GM23338 (cell line): ENCODE results near the gene CNNM3. TPM values are rescaled to one million over a fixed set of nuclear protein-coding genes. Genes with fewer than 3 reads are reported as not detected.

Experiments
- ATAC-seq: fragments of 200-7000 bp; cut with Tn5 transposase; 3 replicates; pipeline ENCODE4 v1.9.1; 2020
- DNase-seq: peaks from one replicate; pipeline ENCODE4 v3.0.0-alpha.2; 2015; ENCODE audit warnings: low spot score
- H2AFZ ChIP-seq: fragments of 200-600 bp; sonication (generic); 2 replicates; pipeline ENCODE4 v1.8.0; 2016; ENCODE audit warnings: antibody characterized with exemption, mild to moderate bottlenecking, moderate library complexity
- H3F3A ChIP-seq: fragments of 200-600 bp; sonication (generic); replicated peaks from 2 replicates; pipeline ENCODE4 v1.8.0; 2017; ENCODE audit warnings: antibody characterized with exemption, mixed run types, low read depth
- H3K27ac ChIP-seq: fragments of 200-600 bp; sonication (generic); 2 replicates; pipeline ENCODE4 v1.6.1; 2016; ENCODE audit warnings: low read depth
- H3K27me3 ChIP-seq: fragments of 200-600 bp; sonication (generic); 2 replicates; pipeline ENCODE4 v1.8.0; 2016; ENCODE audit warnings: mild to moderate bottlenecking, mixed run types, moderate library complexity; ENCODE audit not compliant: insufficient read depth
- H3K36me3 ChIP-seq: fragments of 200-600 bp; sonication (generic); 2 replicates; pipeline ENCODE4 v1.8.0; 2016; ENCODE audit warnings: mild to moderate bottlenecking; ENCODE audit not compliant: insufficient read depth
- H3K4me1 ChIP-seq: fragments of 200-600 bp; sonication (generic); 2 replicates; pipeline ENCODE4 v1.8.0; 2016; ENCODE audit warnings: mild to moderate bottlenecking, moderate library complexity; ENCODE audit not compliant: insufficient read depth
- H3K4me2 ChIP-seq: fragments of 200-600 bp; sonication (generic); 2 replicates; pipeline ENCODE4 v1.7.1; 2017; ENCODE audit warnings: mixed run types
- H3K4me3 ChIP-seq: fragments of 200-600 bp; sonication (generic); 2 replicates; pipeline ENCODE4 v1.6.1; 2016; ENCODE audit warnings: mixed run types
- H3K79me2 ChIP-seq: fragments of 200-600 bp; sonication (generic); replicated peaks from 2 replicates; pipeline ENCODE4 v1.8.0; 2017; ENCODE audit warnings: mild to moderate bottlenecking; ENCODE audit not compliant: insufficient read depth
- H3K9me2 ChIP-seq: fragments of 200-600 bp; sonication (generic); 2 replicates; pipeline ENCODE4 v1.8.0; 2017; ENCODE audit not compliant: insufficient read depth
- H4K20me1 ChIP-seq: fragments of 200-600 bp; sonication (generic); replicated peaks from 2 replicates; pipeline ENCODE4 v1.8.0; 2017; ENCODE audit warnings: mild to moderate bottlenecking; ENCODE audit not compliant: insufficient read depth
- H3K27ac Mint-ChIP-seq: 2 replicates; pipeline ENCODE4 v1.8.0; 2020; ENCODE audit warnings: inconsistent platforms, mild to moderate bottlenecking, moderate library complexity, mixed read lengths
- H3K27me3 Mint-ChIP-seq: 3 replicates; pipeline ENCODE4 v1.8.0; 2022; ENCODE audit warnings: low read depth, mild to moderate bottlenecking, moderate library complexity, mixed read lengths, inconsistent platforms; ENCODE audit not compliant: insufficient read depth, poor library complexity
- H3K36me3 Mint-ChIP-seq: 3 replicates; pipeline ENCODE4 v1.8.0; 2021; ENCODE audit warnings: low read depth, mild to moderate bottlenecking, inconsistent platforms, moderate library complexity, mixed read lengths
- H3K4me1 Mint-ChIP-seq: 3 replicates; pipeline ENCODE4 v1.8.0; 2020; ENCODE audit warnings: mild to moderate bottlenecking, inconsistent platforms, mixed read lengths
- H3K4me3 Mint-ChIP-seq: 3 replicates; pipeline ENCODE4 v1.8.0; 2021; ENCODE audit warnings: moderate library complexity, mild to moderate bottlenecking, inconsistent platforms, mixed read lengths
- H3K9me3 Mint-ChIP-seq: 3 replicates; pipeline ENCODE4 v1.8.0; 2020; ENCODE audit warnings: moderate library complexity, mild to moderate bottlenecking, inconsistent platforms, mixed read lengths
- CREB1 ChIP-seq: fragments of 250-450 bp; sonication (Bioruptor Pico); IDR thresholded peaks from 2 replicates; pipeline ENCODE4 v1.5.0; 2020; ENCODE audit warnings: low read depth, mild to moderate bottlenecking, moderate library complexity
- EZH2 ChIP-seq: fragments of 200-600 bp; sonication (generic); IDR thresholded peaks from one replicate; pipeline ENCODE4 v1.8.0; 2017; ENCODE audit warnings: antibody characterized with exemption, mild to moderate bottlenecking, low read depth; ENCODE audit not compliant: unreplicated experiment
- EZH2phosphoT487 ChIP-seq: fragments of 200-600 bp; sonication (generic); IDR thresholded peaks from one replicate; pipeline ENCODE4 v1.8.1; 2018; ENCODE audit warnings: antibody characterized with exemption; ENCODE audit not compliant: unreplicated experiment
- JUNB ChIP-seq: IDR thresholded peaks from one replicate; pipeline ENCODE4 v1.6.1; 2016; ENCODE audit warnings: antibody characterized with exemption; ENCODE audit not compliant: unreplicated experiment
- NANOG ChIP-seq: IDR thresholded peaks from 2 replicates; pipeline ENCODE4 v1.6.1; 2016; ENCODE audit warnings: antibody characterized with exemption, borderline replicate concordance
- POLR2AphosphoS5 ChIP-seq: IDR thresholded peaks from 2 replicates; pipeline ENCODE4 v1.6.1; 2016; ENCODE audit warnings: antibody characterized with exemption, low read depth
- STAT1 ChIP-seq: IDR thresholded peaks from one replicate; pipeline ENCODE4 v1.6.1; 2016; ENCODE audit warnings: antibody characterized with exemption; ENCODE audit not compliant: unreplicated experiment
- ZNF114 ChIP-seq: fragments of 250-450 bp; sonication (Bioruptor Pico); IDR thresholded peaks from 2 replicates; pipeline ENCODE4 v1.5.0; 2020; ENCODE audit warnings: mild to moderate bottlenecking, moderate library complexity
- ZNF331 ChIP-seq: fragments of 250-450 bp; sonication (Bioruptor Pico); IDR thresholded peaks from 2 replicates; pipeline ENCODE4 v1.5.0; 2020; ENCODE audit warnings: low read depth, mild to moderate bottlenecking, moderate library complexity
- polyA plus RNA-seq: library from polyadenylated mRNA; unstranded; fragments of >200 nt; fragmentation: Nextera tagmentation; extraction: Ambion mirVana; gene quantifications from 2 replicates; pipeline ENCODE4 v1.2.1, GENCODE V29; 2016
- total RNA-seq: library from RNA; depleted of rRNA; stranded (reverse); fragments of >200 nt; shearing (Covaris generic); gene quantifications from 2 replicates; pipeline ENCODE4 v1.2.3, GENCODE V29; 2014
- TF ChIP-seq, protein P1 (sequence below): fragments of 250-450 bp; sonication (Bioruptor Pico); IDR thresholded peaks from 2 replicates; pipeline ENCODE4 v1.5.0; 2020; ENCODE audit warnings: mild to moderate bottlenecking, moderate library complexity
- TF ChIP-seq, protein P2 (sequence below): IDR thresholded peaks from one replicate; pipeline ENCODE4 v1.6.1; 2018; ENCODE audit warnings: antibody characterized with exemption; ENCODE audit not compliant: unreplicated experiment
- TF ChIP-seq, protein P3 (sequence below), 2 experiments: fragments of 200-600 bp in 1 of 2; sonication (generic) in 1 of 2; conservative IDR thresholded peaks; 2 replicates each; pipeline versions ENCODE4 v1.5.1 to v1.6.1; 2016 to 2017; ENCODE audit warnings: antibody characterized with exemption in 2 of 2, low read depth in 2 of 2, mild to moderate bottlenecking in 2 of 2, moderate library complexity in 1 of 2
- TF ChIP-seq, protein P4 (sequence below): IDR thresholded peaks from 2 replicates; pipeline ENCODE4 v1.6.1; 2016; ENCODE audit warnings: antibody characterized with exemption

Gene CNNM3
- total and polyA plus RNA-seq, 2 experiments from 2014 or later, result 5.3 to 25.7 TPM

DNA sequence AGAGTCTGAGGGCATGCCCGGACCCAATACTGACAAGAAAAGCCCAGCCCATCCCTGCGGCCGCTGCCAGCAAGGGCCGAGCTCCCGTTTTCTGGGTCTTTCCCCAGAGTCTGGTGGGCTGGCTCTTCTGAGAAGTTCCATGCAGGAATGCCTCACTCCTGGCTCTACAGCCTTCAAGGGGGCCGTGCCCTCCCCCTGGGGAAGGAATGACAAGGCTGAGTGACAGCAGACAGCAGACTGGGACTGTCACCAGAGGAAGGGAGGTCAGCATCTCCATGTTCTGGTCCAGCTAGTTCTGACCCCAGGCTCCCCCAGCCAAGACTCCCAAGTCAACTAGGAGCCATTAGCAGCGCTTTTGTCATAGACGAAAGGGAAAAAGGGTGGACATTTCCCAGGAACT, 66.8 kb downstream of the CNNM3 start:
- Mint-ChIP-seq H3K27me3 (peaks cover 33% of the 10 kb centered on the region), H3K4me1 (peaks cover 39% of the 10 kb centered on the region), H3K4me3 (no peak overlapping the region), H3K9me3 (no peaks in the 10 kb centered on the region; the same call in 2 of the 3 replicates), H3K27ac (no peak overlapping the region; the same call in 1 of the 2 replicates), H3K36me3 (no peaks in the 10 kb centered on the region)
- H3F3A ChIP-seq, result peaks cover 8% of the 10 kb centered on the region; the same call in 1 of the 2 replicates
- H4K20me1 ChIP-seq, result no peaks in the 10 kb centered on the region
- H3K4me2 ChIP-seq, result 0 out of 2 replicates have a peak overlapping the region, but pooled peaks have one; percentile 58
- H3K27me3 ChIP-seq, result no peaks in the 10 kb centered on the region
- no peak overlapping the region for H3K4me3 ChIP-seq
- ATAC-seq, result no peak
- H3K36me3 ChIP-seq, result no peaks in the 10 kb centered on the region
- H3K27ac ChIP-seq, result no peak overlapping the region
- H3K9me2 ChIP-seq, result no peaks in the 10 kb centered on the region
- TF ChIP-seq EZH2phosphoT487, result no peak
- TF ChIP-seq, protein P1, sequence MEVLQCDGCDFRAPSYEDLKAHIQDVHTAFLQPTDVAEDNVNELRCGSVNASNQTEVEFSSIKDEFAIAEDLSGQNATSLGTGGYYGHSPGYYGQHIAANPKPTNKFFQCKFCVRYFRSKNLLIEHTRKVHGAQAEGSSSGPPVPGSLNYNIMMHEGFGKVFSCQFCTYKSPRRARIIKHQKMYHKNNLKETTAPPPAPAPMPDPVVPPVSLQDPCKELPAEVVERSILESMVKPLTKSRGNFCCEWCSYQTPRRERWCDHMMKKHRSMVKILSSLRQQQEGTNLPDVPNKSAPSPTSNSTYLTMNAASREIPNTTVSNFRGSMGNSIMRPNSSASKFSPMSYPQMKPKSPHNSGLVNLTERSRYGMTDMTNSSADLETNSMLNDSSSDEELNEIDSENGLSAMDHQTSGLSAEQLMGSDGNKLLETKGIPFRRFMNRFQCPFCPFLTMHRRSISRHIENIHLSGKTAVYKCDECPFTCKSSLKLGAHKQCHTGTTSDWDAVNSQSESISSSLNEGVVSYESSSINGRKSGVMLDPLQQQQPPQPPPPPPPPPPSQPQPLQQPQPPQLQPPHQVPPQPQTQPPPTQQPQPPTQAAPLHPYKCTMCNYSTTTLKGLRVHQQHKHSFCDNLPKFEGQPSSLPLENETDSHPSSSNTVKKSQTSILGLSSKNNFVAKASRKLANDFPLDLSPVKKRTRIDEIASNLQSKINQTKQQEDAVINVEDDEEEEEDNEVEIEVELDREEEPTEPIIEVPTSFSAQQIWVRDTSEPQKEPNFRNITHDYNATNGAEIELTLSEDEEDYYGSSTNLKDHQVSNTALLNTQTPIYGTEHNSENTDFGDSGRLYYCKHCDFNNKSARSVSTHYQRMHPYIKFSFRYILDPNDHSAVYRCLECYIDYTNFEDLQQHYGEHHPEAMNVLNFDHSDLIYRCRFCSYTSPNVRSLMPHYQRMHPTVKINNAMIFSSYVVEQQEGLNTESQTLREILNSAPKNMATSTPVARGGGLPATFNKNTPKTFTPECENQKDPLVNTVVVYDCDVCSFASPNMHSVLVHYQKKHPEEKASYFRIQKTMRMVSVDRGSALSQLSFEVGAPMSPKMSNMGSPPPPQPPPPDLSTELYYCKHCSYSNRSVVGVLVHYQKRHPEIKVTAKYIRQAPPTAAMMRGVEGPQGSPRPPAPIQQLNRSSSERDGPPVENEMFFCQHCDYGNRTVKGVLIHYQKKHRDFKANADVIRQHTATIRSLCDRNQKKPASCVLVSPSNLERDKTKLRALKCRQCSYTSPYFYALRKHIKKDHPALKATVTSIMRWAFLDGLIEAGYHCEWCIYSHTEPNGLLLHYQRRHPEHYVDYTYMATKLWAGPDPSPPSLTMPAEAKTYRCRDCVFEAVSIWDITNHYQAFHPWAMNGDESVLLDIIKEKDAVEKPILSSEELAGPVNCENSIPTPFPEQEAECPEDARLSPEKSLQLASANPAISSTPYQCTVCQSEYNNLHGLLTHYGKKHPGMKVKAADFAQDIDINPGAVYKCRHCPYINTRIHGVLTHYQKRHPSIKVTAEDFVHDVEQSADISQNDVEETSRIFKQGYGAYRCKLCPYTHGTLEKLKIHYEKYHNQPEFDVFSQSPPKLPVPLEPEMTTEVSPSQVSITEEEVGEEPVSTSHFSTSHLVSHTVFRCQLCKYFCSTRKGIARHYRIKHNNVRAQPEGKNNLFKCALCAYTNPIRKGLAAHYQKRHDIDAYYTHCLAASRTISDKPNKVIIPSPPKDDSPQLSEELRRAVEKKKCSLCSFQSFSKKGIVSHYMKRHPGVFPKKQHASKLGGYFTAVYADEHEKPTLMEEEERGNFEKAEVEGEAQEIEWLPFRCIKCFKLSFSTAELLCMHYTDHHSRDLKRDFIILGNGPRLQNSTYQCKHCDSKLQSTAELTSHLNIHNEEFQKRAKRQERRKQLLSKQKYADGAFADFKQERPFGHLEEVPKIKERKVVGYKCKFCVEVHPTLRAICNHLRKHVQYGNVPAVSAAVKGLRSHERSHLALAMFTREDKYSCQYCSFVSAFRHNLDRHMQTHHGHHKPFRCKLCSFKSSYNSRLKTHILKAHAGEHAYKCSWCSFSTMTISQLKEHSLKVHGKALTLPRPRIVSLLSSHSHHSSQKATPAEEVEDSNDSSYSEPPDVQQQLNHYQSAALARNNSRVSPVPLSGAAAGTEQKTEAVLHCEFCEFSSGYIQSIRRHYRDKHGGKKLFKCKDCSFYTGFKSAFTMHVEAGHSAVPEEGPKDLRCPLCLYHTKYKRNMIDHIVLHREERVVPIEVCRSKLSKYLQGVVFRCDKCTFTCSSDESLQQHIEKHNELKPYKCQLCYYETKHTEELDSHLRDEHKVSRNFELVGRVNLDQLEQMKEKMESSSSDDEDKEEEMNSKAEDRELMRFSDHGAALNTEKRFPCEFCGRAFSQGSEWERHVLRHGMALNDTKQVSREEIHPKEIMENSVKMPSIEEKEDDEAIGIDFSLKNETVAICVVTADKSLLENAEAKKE (CRISPR knock-in tag), result no peak
- TF ChIP-seq CREB1 (CRISPR knock-in tag), result no peak
- TF ChIP-seq ZNF331 (CRISPR knock-in tag), result no peak
- TF ChIP-seq, protein P2, sequence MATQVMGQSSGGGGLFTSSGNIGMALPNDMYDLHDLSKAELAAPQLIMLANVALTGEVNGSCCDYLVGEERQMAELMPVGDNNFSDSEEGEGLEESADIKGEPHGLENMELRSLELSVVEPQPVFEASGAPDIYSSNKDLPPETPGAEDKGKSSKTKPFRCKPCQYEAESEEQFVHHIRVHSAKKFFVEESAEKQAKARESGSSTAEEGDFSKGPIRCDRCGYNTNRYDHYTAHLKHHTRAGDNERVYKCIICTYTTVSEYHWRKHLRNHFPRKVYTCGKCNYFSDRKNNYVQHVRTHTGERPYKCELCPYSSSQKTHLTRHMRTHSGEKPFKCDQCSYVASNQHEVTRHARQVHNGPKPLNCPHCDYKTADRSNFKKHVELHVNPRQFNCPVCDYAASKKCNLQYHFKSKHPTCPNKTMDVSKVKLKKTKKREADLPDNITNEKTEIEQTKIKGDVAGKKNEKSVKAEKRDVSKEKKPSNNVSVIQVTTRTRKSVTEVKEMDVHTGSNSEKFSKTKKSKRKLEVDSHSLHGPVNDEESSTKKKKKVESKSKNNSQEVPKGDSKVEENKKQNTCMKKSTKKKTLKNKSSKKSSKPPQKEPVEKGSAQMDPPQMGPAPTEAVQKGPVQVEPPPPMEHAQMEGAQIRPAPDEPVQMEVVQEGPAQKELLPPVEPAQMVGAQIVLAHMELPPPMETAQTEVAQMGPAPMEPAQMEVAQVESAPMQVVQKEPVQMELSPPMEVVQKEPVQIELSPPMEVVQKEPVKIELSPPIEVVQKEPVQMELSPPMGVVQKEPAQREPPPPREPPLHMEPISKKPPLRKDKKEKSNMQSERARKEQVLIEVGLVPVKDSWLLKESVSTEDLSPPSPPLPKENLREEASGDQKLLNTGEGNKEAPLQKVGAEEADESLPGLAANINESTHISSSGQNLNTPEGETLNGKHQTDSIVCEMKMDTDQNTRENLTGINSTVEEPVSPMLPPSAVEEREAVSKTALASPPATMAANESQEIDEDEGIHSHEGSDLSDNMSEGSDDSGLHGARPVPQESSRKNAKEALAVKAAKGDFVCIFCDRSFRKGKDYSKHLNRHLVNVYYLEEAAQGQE, result no peak
- TF ChIP-seq ZNF114 (CRISPR knock-in tag), result no peak
- TF ChIP-seq, protein P3, sequence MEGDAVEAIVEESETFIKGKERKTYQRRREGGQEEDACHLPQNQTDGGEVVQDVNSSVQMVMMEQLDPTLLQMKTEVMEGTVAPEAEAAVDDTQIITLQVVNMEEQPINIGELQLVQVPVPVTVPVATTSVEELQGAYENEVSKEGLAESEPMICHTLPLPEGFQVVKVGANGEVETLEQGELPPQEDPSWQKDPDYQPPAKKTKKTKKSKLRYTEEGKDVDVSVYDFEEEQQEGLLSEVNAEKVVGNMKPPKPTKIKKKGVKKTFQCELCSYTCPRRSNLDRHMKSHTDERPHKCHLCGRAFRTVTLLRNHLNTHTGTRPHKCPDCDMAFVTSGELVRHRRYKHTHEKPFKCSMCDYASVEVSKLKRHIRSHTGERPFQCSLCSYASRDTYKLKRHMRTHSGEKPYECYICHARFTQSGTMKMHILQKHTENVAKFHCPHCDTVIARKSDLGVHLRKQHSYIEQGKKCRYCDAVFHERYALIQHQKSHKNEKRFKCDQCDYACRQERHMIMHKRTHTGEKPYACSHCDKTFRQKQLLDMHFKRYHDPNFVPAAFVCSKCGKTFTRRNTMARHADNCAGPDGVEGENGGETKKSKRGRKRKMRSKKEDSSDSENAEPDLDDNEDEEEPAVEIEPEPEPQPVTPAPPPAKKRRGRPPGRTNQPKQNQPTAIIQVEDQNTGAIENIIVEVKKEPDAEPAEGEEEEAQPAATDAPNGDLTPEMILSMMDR (conservative IDR thresholded peaks at IDR 0.05; ENCODE audit: low read depth in 2 of 2), result no peak
- TF ChIP-seq NANOG, result no peak
- TF ChIP-seq EZH2, result no peak
- TF ChIP-seq, protein P4, sequence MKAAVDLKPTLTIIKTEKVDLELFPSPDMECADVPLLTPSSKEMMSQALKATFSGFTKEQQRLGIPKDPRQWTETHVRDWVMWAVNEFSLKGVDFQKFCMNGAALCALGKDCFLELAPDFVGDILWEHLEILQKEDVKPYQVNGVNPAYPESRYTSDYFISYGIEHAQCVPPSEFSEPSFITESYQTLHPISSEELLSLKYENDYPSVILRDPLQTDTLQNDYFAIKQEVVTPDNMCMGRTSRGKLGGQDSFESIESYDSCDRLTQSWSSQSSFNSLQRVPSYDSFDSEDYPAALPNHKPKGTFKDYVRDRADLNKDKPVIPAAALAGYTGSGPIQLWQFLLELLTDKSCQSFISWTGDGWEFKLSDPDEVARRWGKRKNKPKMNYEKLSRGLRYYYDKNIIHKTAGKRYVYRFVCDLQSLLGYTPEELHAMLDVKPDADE, result no peak
- no peak for TF ChIP-seq STAT1
- no peak for TF ChIP-seq POLR2AphosphoS5
- no peak for TF ChIP-seq JUNB
- no peaks in the 10 kb centered on the region for H3K79me2 ChIP-seq
- peaks cover 23% of the 10 kb centered on the region for H3K4me1 ChIP-seq
- no peak for DNase-seq
- no peak overlapping the region for H2AFZ ChIP-seq
